DMS153 treated with DMSO at 0.1 percent for 48 hours (cell line): ENCODE measurements around the gene SLC5A10.

Source experiments
- DNase-seq: peaks from one replicate; lab custom pipeline; 2025; ENCODE audit not compliant: unreplicated experiment; lab: John Stamatoyannopoulos, UW

Gene SLC5A10

GRCh38 chr17:19001907-19002590, 50.1 kb downstream of the SLC5A10 start:
- DNase-seq = no peak

GRCh38 chr17:19002805-19003542, 51.0 kb downstream of the SLC5A10 start:
- no peak for DNase-seq

GRCh38 chr17:19003543-19004420, 51.8 kb downstream of the SLC5A10 start:
- DNase-seq = no peak

- no peak for DNase-seq
These were observed 52.6 kb downstream of the SLC5A10 start, which contains the start of gene FAM83G for GRCh38 chr17:19004421-19005136. TSS of gene FAM83G (minus strand) at chr17:19004764. CDS start at chr17:19004041, 723 bp downstream.

- no peak for DNase-seq
These were observed 53.3 kb downstream of the SLC5A10 start for GRCh38 chr17:19005137-19005773.

- no peak for DNase-seq
These were observed 53.9 kb downstream of the SLC5A10 start for GRCh38 chr17:19005789-19006430.

GRCh38 chr17:19006698-19007097, 54.7 kb downstream of the SLC5A10 start:
- no peak for DNase-seq

GRCh38 chr17:19009970-19010369, 58.0 kb downstream of the SLC5A10 start:
- DNase-seq = no peak

GRCh38 chr17:19010729-19011505, 59.0 kb downstream of the SLC5A10 start:
- no peak for DNase-seq

GRCh38 chr17:19011581-19011980, 59.6 kb downstream of the SLC5A10 start:
- DNase-seq = no peak

GRCh38 chr17:19012171-19013080, 60.5 kb downstream of the SLC5A10 start:
- no peak for DNase-seq

- DNase-seq = no peak
These were observed 61.3 kb downstream of the SLC5A10 start for GRCh38 chr17:19013226-19013625.

- DNase-seq = no peak
These were observed 62.1 kb downstream of the SLC5A10 start for GRCh38 chr17:19013806-19014627.

- no peak for DNase-seq
These were observed 62.8 kb downstream of the SLC5A10 start for GRCh38 chr17:19014628-19015215.

GRCh38 chr17:19015428-19015827, 63.5 kb downstream of the SLC5A10 start:
- no peak for DNase-seq

GRCh38 chr17:19016297-19016696, 64.3 kb downstream of the SLC5A10 start:
- no peak for DNase-seq

- no peak for DNase-seq
These were observed 64.9 kb downstream of the SLC5A10 start for GRCh38 chr17:19016881-19017280.
